Smooth muscle cell (in vitro differentiated cells): ENCODE results near the gene KIF25. TPM values are rescaled to one million over a fixed set of nuclear protein-coding genes. Genes with fewer than 3 reads are reported as not detected.

Source experiments
- DNase-seq: peaks from one replicate; lab custom pipeline; 2025; ENCODE audit not compliant: unreplicated experiment; lab: John Stamatoyannopoulos, UW
- H2AFZ ChIP-seq: fragments of 200-600 bp; sonication (generic); 2 replicates; pipeline ENCODE4 v1.6.0; 2016; ENCODE audit warnings: antibody characterized with exemption, low read depth, mild to moderate bottlenecking
- H3F3A ChIP-seq: fragments of 200-600 bp; sonication (generic); 2 replicates; pipeline ENCODE4 v1.6.0; 2017; ENCODE audit warnings: antibody characterized with exemption, low read depth
- H3K27ac ChIP-seq: fragments of 200-600 bp; sonication (generic); 2 replicates; pipeline ENCODE4 v1.5.1; 2016; ENCODE audit warnings: low read depth, mild to moderate bottlenecking
- H3K27me3 ChIP-seq: fragments of 200-600 bp; sonication (generic); 2 replicates; pipeline ENCODE4 v1.6.1; 2016; ENCODE audit warnings: low read depth, mild to moderate bottlenecking
- H3K36me3 ChIP-seq: fragments of 200-600 bp; sonication (generic); 2 replicates; pipeline ENCODE4 v1.5.1; 2016; ENCODE audit warnings: low read depth
- H3K4me1 ChIP-seq: fragments of 200-600 bp; sonication (generic); 2 replicates; pipeline ENCODE4 v1.5.1; 2016; ENCODE audit warnings: low read depth
- H3K4me2 ChIP-seq: fragments of 200-600 bp; sonication (generic); 2 replicates; pipeline ENCODE4 v1.6.0; 2016; ENCODE audit warnings: mild to moderate bottlenecking
- H3K4me3 ChIP-seq: fragments of 200-600 bp; sonication (generic); 2 replicates; pipeline ENCODE4 v1.5.1; 2016; ENCODE audit warnings: mild to moderate bottlenecking
- H3K79me2 ChIP-seq: fragments of 200-600 bp; sonication (generic); 2 replicates; pipeline ENCODE4 v1.6.0; 2016; ENCODE audit warnings: low read depth, mild to moderate bottlenecking
- H3K9ac ChIP-seq: fragments of 200-600 bp; sonication (generic); 2 replicates; pipeline ENCODE4 v1.6.0; 2016; ENCODE audit warnings: low read depth
- H3K9me3 ChIP-seq: fragments of 200-600 bp; sonication (generic); replicated peaks from 2 replicates; pipeline ENCODE4 v1.5.1; 2016; ENCODE audit warnings: low read depth
- H4K20me1 ChIP-seq: fragments of 200-600 bp; sonication (generic); 2 replicates; pipeline ENCODE4 v1.6.0; 2016; ENCODE audit warnings: low read depth
- WGBS: methylation state at CpG from one replicate; pipeline ENCODE4 v1.1.7; 2016; ENCODE audit warnings: low lambda C conversion rate; 5-methylcytosine and 5-hydroxymethylcytosine counted together
- polyA plus RNA-seq: library from polyadenylated mRNA; unstranded; fragments of >200 nt; fragmentation: Nextera tagmentation; extraction: Ambion mirVana; gene quantifications from 2 replicates; pipeline ENCODE4 v1.2.1, GENCODE V29; 2016
- total RNA-seq: library from RNA; depleted of rRNA; stranded (reverse); fragments of >200 nt; gene quantifications from 2 replicates; pipeline ENCODE4 v1.2.3, GENCODE V29; 2014
- TF ChIP-seq, protein P1 (sequence below): fragments of 200-600 bp; sonication (generic); IDR thresholded peaks from 2 replicates; pipeline ENCODE4 v1.5.1; 2017; ENCODE audit warnings: borderline replicate concordance, mild to moderate bottlenecking, antibody characterized with exemption; ENCODE audit not compliant: insufficient read depth, poor library complexity, severe bottlenecking

Gene KIF25
- total and polyA plus RNA-seq, 2 experiments from 2014 or later, result 0.22 to 1.5 TPM

DNA sequence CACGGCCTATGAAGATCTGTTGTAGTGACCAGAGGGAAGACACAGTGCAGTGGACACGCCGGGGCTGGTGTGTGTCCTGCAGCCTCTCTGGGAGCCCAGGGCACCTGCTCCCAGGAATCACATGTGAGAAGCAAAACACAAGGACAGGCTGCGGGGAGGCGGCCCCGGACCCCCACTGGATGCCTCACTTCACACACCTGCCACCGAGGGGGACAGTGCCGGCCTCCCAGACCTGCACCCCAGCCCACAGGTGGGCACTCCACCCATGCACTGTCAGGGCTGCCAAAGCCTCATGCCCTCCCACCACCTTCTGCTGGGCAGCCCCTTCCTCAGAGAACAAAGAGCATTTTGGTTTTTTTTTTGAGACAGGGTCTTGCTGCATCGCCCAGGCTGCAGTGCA is 54.2 kb downstream of the KIF25 start:
- TF ChIP-seq, protein P1, sequence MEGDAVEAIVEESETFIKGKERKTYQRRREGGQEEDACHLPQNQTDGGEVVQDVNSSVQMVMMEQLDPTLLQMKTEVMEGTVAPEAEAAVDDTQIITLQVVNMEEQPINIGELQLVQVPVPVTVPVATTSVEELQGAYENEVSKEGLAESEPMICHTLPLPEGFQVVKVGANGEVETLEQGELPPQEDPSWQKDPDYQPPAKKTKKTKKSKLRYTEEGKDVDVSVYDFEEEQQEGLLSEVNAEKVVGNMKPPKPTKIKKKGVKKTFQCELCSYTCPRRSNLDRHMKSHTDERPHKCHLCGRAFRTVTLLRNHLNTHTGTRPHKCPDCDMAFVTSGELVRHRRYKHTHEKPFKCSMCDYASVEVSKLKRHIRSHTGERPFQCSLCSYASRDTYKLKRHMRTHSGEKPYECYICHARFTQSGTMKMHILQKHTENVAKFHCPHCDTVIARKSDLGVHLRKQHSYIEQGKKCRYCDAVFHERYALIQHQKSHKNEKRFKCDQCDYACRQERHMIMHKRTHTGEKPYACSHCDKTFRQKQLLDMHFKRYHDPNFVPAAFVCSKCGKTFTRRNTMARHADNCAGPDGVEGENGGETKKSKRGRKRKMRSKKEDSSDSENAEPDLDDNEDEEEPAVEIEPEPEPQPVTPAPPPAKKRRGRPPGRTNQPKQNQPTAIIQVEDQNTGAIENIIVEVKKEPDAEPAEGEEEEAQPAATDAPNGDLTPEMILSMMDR, result no peak
- Histone ChIP-seq H3K4me2 (no peak overlapping the region), H3K4me3 (no peak overlapping the region), H4K20me1 (no peaks in the 10 kb centered on the region), H3K4me1 (no peaks in the 10 kb centered on the region), H3K9ac (no peak overlapping the region), H3K79me2 (no peaks in the 10 kb centered on the region), H3K27me3 (no peaks in the 10 kb centered on the region), H3K27ac (no peak overlapping the region), H3F3A (no peaks in the 10 kb centered on the region), H2AFZ (no peak overlapping the region), H3K9me3 (no peaks in the 10 kb centered on the region), H3K36me3 (no peaks in the 10 kb centered on the region)
- WGBS, result 97% methylated on average over 9 of the region's 9 CpGs
- no peak for DNase-seq

DNA sequence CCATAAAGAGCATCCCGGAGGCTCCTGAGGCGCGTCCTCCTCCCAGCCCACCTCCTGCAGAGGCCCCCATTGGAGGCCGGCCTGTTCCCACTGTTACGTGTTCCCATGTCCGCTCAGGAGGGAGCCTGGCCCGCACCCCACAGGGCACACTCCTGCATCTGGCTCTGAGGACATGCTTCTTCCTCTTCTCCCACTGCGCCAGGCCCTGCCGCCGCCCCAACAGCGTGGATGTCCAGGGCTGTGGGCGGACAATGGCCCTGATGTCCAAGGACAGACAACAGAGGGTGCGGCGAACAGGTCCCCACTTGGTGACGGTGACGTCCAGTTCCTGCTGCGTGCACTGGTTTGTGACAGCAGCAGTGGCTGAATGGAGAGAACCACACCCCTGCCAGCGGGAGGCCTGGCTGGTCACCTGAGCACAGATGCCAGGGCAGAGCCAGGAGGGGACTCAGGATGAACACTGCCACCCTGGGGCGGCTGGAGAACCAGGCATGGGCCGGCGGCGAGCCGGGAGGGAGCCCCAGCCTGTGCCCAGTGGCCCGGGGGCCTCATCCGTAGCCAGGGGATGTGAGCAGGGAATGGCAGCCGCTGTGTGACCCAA is 54.9 kb downstream of the KIF25 start:
- H2AFZ ChIP-seq, result no peak overlapping the region
- H3K27me3 ChIP-seq, result no peaks in the 10 kb centered on the region
- H3K4me2 ChIP-seq, result no peak overlapping the region
- H3K4me3 ChIP-seq, result no peak overlapping the region
- 96% methylated on average over 23 of the region's 26 CpGs for WGBS
- H3K9ac ChIP-seq, result no peak overlapping the region
- DNase-seq, result no peak
- TF ChIP-seq, protein P1, result no peak
- H3F3A ChIP-seq, result no peaks in the 10 kb centered on the region
- no peaks in the 10 kb centered on the region for H3K4me1 ChIP-seq
- no peaks in the 10 kb centered on the region for H3K79me2 ChIP-seq
- no peaks in the 10 kb centered on the region for H3K36me3 ChIP-seq
- H4K20me1 ChIP-seq, result no peaks in the 10 kb centered on the region
- H3K9me3 ChIP-seq, result no peaks in the 10 kb centered on the region
- H3K27ac ChIP-seq, result no peak overlapping the region

DNA sequence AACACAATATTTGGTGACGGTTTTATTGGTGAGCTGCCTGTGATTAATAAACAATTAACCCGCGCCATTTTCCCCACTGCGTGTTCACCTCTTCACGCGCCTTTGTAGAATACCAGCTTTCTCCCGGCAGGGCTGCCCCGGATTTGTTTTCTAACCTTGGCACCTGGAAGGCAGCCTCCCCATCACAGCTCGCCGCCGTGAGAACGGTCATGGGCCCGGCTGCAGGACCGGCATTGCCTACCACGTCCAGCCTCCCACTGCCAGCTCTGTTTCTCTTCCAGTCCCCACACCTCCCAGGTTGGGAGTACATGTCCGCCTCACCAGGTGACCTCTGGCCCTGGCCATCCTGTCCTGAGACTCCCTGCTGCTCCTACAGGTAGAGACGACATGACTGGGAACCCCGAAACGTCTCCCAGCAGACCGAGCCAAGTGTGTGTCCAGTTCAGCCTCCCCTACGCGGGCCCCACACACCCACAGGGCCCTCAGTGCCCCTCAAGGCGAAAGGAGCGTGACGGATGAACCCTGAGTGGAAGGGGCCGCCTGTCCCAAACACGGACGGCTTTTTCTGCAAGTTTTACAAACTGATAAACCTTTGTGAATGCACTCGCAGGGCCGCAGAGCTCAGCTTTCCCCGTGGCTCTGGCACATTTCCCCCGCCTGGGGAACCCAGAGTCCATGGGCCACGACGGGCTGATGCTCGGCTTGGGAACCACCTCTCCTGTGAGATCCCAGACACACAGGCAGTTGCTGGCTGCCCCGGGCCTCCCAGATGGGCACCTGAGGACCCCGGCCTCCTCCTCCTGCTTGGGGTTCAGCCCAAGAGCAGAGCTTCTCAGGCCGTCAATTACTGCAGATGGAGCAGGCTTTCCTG is 55.9 kb downstream of the KIF25 start:
- no peak overlapping the region for H3K27ac ChIP-seq
- H3K36me3 ChIP-seq, result no peaks in the 10 kb centered on the region
- 95% methylated on average over 38 of the region's 38 CpGs for WGBS
- no peak overlapping the region for H2AFZ ChIP-seq
- no peaks in the 10 kb centered on the region for H3F3A ChIP-seq
- TF ChIP-seq, protein P1, result no peak
- no peak overlapping the region for H3K4me2 ChIP-seq
- H3K9me3 ChIP-seq, result no peaks in the 10 kb centered on the region
- no peak for DNase-seq
- H3K79me2 ChIP-seq, result no peaks in the 10 kb centered on the region
- no peaks in the 10 kb centered on the region for H4K20me1 ChIP-seq
- H3K9ac ChIP-seq, result no peak overlapping the region
- no peaks in the 10 kb centered on the region for H3K4me1 ChIP-seq
- H3K4me3 ChIP-seq, result no peak overlapping the region
- H3K27me3 ChIP-seq, result no peaks in the 10 kb centered on the region
